Ovary (tissue), 3 donors: ENCODE data around the gene TEX29.

Source experiments
- CTCF ChIP-seq, 3 donors: fragments of 450-650 bp in 2 of 3; fragments of 200-600 bp in 1 of 3; IDR thresholded peaks; one replicate each; pipeline versions ENCODE4 v1.5.1 to v1.8.0; 2016 to 2022; ENCODE audit warnings: antibody characterized with exemption in 3 of 3, mild to moderate bottlenecking in 1 of 3
- EP300 ChIP-seq: sonication (generic); formaldehyde crosslinking; IDR thresholded peaks from one replicate; pipeline ENCODE4 v1.6.1; 2017; ENCODE audit warnings: antibody characterized with exemption
- POLR2A ChIP-seq: fragments of 450-650 bp; IDR thresholded peaks from one replicate; pipeline ENCODE4 v1.6.1; 2017; ENCODE audit warnings: antibody characterized with exemption, mild to moderate bottlenecking, moderate library complexity
- donor health status: DM: no; HTN: no; CAD: no.

- TF ChIP-seq CTCF (IDR thresholded peaks at IDR 0.05) (no peak), POLR2A (no peak), EP300 (no peak)
Measured at GRCh38 chr13:111272117-111272516, 48.3 kb upstream of the TEX29 start.
